ENCODE measurements around the gene SNHG17. TPM values are rescaled to one million over a fixed set of nuclear protein-coding genes. Genes with fewer than 3 reads are reported as not detected.
A peak's percentile ranks its signal among the peaks of the same experiment; 100 is the strongest.
"Not testable (repeated sequence)": the region's sequence is repeated elsewhere in the genome, so short reads cannot be mapped to it uniquely, and the experiment has no call there.

The SNHG17 gene
- total and polyA plus RNA-seq, 4 donors, result 10.2 to 32.3 (median 19.8) TPM

GRCh38 chr20:38461569-38461968 lies 26.4 kb upstream of the SNHG17 start:
- not testable (repeated sequence) for H3K9me3 ChIP-seq (ENCODE audit: control insufficient read depth, insufficient read depth, low read length)
- 91% methylated on average over 7 of the region's 30 CpGs for WGBS (ENCODE audit: insufficient coverage)

GRCh38 chr20:38461167-38461566 lies 26.0 kb upstream of the SNHG17 start:
- H3K27ac ChIP-seq (ENCODE audit: low read depth, low read length); H3K27me3 ChIP-seq (ENCODE audit: control insufficient read depth, insufficient read depth, low read length); H3K36me3 ChIP-seq (ENCODE audit: control insufficient read depth, insufficient read depth, low read length); DNase-seq (ENCODE audit: low read depth in 4 of 6, low spot score in 6 of 6); H3K4me3 ChIP-seq (ENCODE audit: low read depth, low read length); H3K4me1 ChIP-seq (ENCODE audit: control insufficient read depth, insufficient read depth, low read length); H3K9me3 ChIP-seq (ENCODE audit: control insufficient read depth, insufficient read depth, low read length): not testable (repeated sequence)
- no CpG with 5 or more reads among the region's 33 CpGs for WGBS (ENCODE audit: insufficient coverage)

More at GRCh38 chr20:38461569-38461968, 26.4 kb upstream of the SNHG17 start:
- not testable (repeated sequence) for H3K36me3 ChIP-seq (ENCODE audit: control insufficient read depth, insufficient read depth, low read length); H3K4me1 ChIP-seq (ENCODE audit: control insufficient read depth, insufficient read depth, low read length); H3K27me3 ChIP-seq (ENCODE audit: control insufficient read depth, insufficient read depth, low read length); H3K4me3 ChIP-seq (ENCODE audit: low read depth, low read length); H3K27ac ChIP-seq (ENCODE audit: low read depth, low read length); DNase-seq (ENCODE audit: low read depth in 4 of 6, low spot score in 6 of 6)

GRCh38 chr20:38460631-38461030 lies 25.5 kb upstream of the SNHG17 start:
- H3K9me3 ChIP-seq (ENCODE audit: control insufficient read depth, insufficient read depth, low read length); DNase-seq (ENCODE audit: low read depth in 4 of 6, low spot score in 6 of 6): not testable (repeated sequence)
- no CpG with 5 or more reads among the region's 2 CpGs for WGBS (ENCODE audit: insufficient coverage)

GRCh38 chr20:38460040-38460623 lies 25.0 kb upstream of the SNHG17 start:
- H3K36me3 ChIP-seq (ENCODE audit: control insufficient read depth, insufficient read depth, low read length), result no peaks in the 10 kb centered on the region
- H3K4me3 ChIP-seq (ENCODE audit: low read depth, low read length), result no peak overlapping the region
- no peak overlapping the region for H3K27ac ChIP-seq (ENCODE audit: low read depth, low read length)
- H3K4me1 ChIP-seq (ENCODE audit: control insufficient read depth, insufficient read depth, low read length), result no peaks in the 10 kb centered on the region
- DNase-seq (ENCODE audit: low read depth in 4 of 6, low spot score in 6 of 6), result peak in 2 of 6 donors; percentile 46 to 56
- 60% methylated on average over 3 of the region's 5 CpGs for WGBS (ENCODE audit: insufficient coverage)
- H3K27me3 ChIP-seq (ENCODE audit: control insufficient read depth, insufficient read depth, low read length), result no peaks in the 10 kb centered on the region
- no peaks in the 10 kb centered on the region for H3K9me3 ChIP-seq (ENCODE audit: control insufficient read depth, insufficient read depth, low read length)

More at GRCh38 chr20:38460631-38461030, 25.5 kb upstream of the SNHG17 start:
- H3K4me1 ChIP-seq (ENCODE audit: control insufficient read depth, insufficient read depth, low read length); H3K4me3 ChIP-seq (ENCODE audit: low read depth, low read length); H3K36me3 ChIP-seq (ENCODE audit: control insufficient read depth, insufficient read depth, low read length); H3K27me3 ChIP-seq (ENCODE audit: control insufficient read depth, insufficient read depth, low read length); H3K27ac ChIP-seq (ENCODE audit: low read depth, low read length): not testable (repeated sequence)

GRCh38 chr20:38458314-38458713 lies 23.2 kb upstream of the SNHG17 start:
- Histone ChIP-seq H3K36me3 (ENCODE audit: control insufficient read depth, insufficient read depth, low read length) (no peaks in the 10 kb centered on the region), H3K27me3 (ENCODE audit: control insufficient read depth, insufficient read depth, low read length) (no peaks in the 10 kb centered on the region), H3K27ac (ENCODE audit: low read depth, low read length) (no peak overlapping the region), H3K4me1 (ENCODE audit: control insufficient read depth, insufficient read depth, low read length) (no peaks in the 10 kb centered on the region), H3K9me3 (ENCODE audit: control insufficient read depth, insufficient read depth, low read length) (no peaks in the 10 kb centered on the region), H3K4me3 (ENCODE audit: low read depth, low read length) (no peak overlapping the region)
- no peak for DNase-seq (ENCODE audit: low read depth in 4 of 6, low spot score in 6 of 6)
- WGBS (ENCODE audit: insufficient coverage), result 100% methylated on average over 1 of the region's 5 CpGs

- Histone ChIP-seq H3K36me3 (ENCODE audit: control insufficient read depth, insufficient read depth, low read length) (peaks cover 16% of the 10 kb centered on the region), H3K27ac (ENCODE audit: low read depth, low read length) (no peak overlapping the region), H3K27me3 (ENCODE audit: control insufficient read depth, insufficient read depth, low read length) (no peaks in the 10 kb centered on the region), H3K9me3 (ENCODE audit: control insufficient read depth, insufficient read depth, low read length) (no peaks in the 10 kb centered on the region), H3K4me1 (ENCODE audit: control insufficient read depth, insufficient read depth, low read length) (no peaks in the 10 kb centered on the region), H3K4me3 (ENCODE audit: low read depth, low read length) (no peak overlapping the region)
- no peak for DNase-seq (ENCODE audit: low read depth in 4 of 6, low spot score in 6 of 6)
- WGBS (ENCODE audit: insufficient coverage), result 94% methylated on average over 4 of the region's 13 CpGs
Measured at GRCh38 chr20:38454556-38455473, 19.7 kb upstream of the SNHG17 start.

GRCh38 chr20:38453941-38454340 lies 18.8 kb upstream of the SNHG17 start:
- Histone ChIP-seq H3K27me3 (ENCODE audit: control insufficient read depth, insufficient read depth, low read length) (no peaks in the 10 kb centered on the region), H3K27ac (ENCODE audit: low read depth, low read length) (no peak overlapping the region), H3K9me3 (ENCODE audit: control insufficient read depth, insufficient read depth, low read length) (no peaks in the 10 kb centered on the region), H3K4me3 (ENCODE audit: low read depth, low read length) (no peak overlapping the region), H3K4me1 (ENCODE audit: control insufficient read depth, insufficient read depth, low read length) (no peaks in the 10 kb centered on the region), H3K36me3 (ENCODE audit: control insufficient read depth, insufficient read depth, low read length) (peaks cover 22% of the 10 kb centered on the region)
- no peak for DNase-seq (ENCODE audit: low read depth in 4 of 6, low spot score in 6 of 6)
- 80% methylated on average over 1 of the region's 2 CpGs for WGBS (ENCODE audit: insufficient coverage)

GRCh38 chr20:38452880-38453624 lies 17.9 kb upstream of the SNHG17 start:
- Histone ChIP-seq H3K36me3 (ENCODE audit: control insufficient read depth, insufficient read depth, low read length) (peaks cover 26% of the 10 kb centered on the region), H3K27ac (ENCODE audit: low read depth, low read length) (no peak overlapping the region), H3K9me3 (ENCODE audit: control insufficient read depth, insufficient read depth, low read length) (no peaks in the 10 kb centered on the region), H3K4me3 (ENCODE audit: low read depth, low read length) (no peak overlapping the region), H3K27me3 (ENCODE audit: control insufficient read depth, insufficient read depth, low read length) (no peaks in the 10 kb centered on the region), H3K4me1 (ENCODE audit: control insufficient read depth, insufficient read depth, low read length) (peaks cover under 1% of the 10 kb centered on the region)
- no peak for DNase-seq (ENCODE audit: low read depth in 4 of 6, low spot score in 6 of 6)
- WGBS (ENCODE audit: insufficient coverage), result 92% methylated on average over 12 of the region's 19 CpGs

- Histone ChIP-seq H3K27me3 (ENCODE audit: control insufficient read depth, insufficient read depth, low read length) (no peaks in the 10 kb centered on the region), H3K9me3 (ENCODE audit: control insufficient read depth, insufficient read depth, low read length) (no peaks in the 10 kb centered on the region), H3K36me3 (ENCODE audit: control insufficient read depth, insufficient read depth, low read length) (peaks cover 26% of the 10 kb centered on the region), H3K4me1 (ENCODE audit: control insufficient read depth, insufficient read depth, low read length) (peaks cover 16% of the 10 kb centered on the region), H3K27ac (ENCODE audit: low read depth, low read length) (no peak overlapping the region), H3K4me3 (ENCODE audit: low read depth, low read length) (no peak overlapping the region)
- 91% methylated on average over 5 of the region's 7 CpGs for WGBS (ENCODE audit: insufficient coverage)
- DNase-seq (ENCODE audit: low read depth in 4 of 6, low spot score in 6 of 6), result no peak
Measured at GRCh38 chr20:38450412-38450975, 15.4 kb upstream of the SNHG17 start.
